Measurements from ENCODE around the gene ACAP1.

The ACAP1 gene

GRCh38 chr17:7336240-7337175 lies at the start of gene ACAP1:
Gene ACAP1 (plus strand): TSS chr17:7336529. CDS start chr17:7336735, 206 bp downstream.
- DNase-seq: no peak

- no peak for DNase-seq
These were observed 46.9 kb upstream of the ACAP1 start for GRCh38 chr17:7289256-7290032.

- no peak for DNase-seq
These were observed 46.2 kb upstream of the ACAP1 start for GRCh38 chr17:7290166-7290565.

- DNase-seq: no peak
These were observed 45.6 kb upstream of the ACAP1 start for GRCh38 chr17:7290685-7291084.

- DNase-seq: no peak
These were observed 44.1 kb upstream of the ACAP1 start for GRCh38 chr17:7292194-7292593.

- DNase-seq: no peak
These were observed 43.6 kb upstream of the ACAP1 start for GRCh38 chr17:7292729-7293128.

- DNase-seq: no peak
These were observed 43.2 kb upstream of the ACAP1 start for GRCh38 chr17:7293159-7293558.

- peak; percentile 50 for DNase-seq
These were observed 42.3 kb upstream of the ACAP1 start for GRCh38 chr17:7293816-7294613.

- DNase-seq: peak; percentile 90
These were observed 41.6 kb upstream of the ACAP1 start, which contains the start of gene YBX2 for GRCh38 chr17:7294614-7295153. Gene YBX2 (minus strand): TSS chr17:7294639. CDS start chr17:7294500, 139 bp downstream.

GRCh38 chr17:7295230-7296180 lies 40.8 kb upstream of the ACAP1 start:
- no peak for DNase-seq

- peak; percentile 81 for DNase-seq
These were observed 40.0 kb upstream of the ACAP1 start for GRCh38 chr17:7296189-7296861.

- DNase-seq: no peak
These were observed 32.1 kb upstream of the ACAP1 start for GRCh38 chr17:7304179-7304578.

- peak; percentile 98 for DNase-seq
These were observed 29.2 kb upstream of the ACAP1 start, which contains the start of gene EIF5A for GRCh38 chr17:7306911-7307685. Gene EIF5A (plus strand): TSS chr17:7307628. CDS start chr17:7309636, 2,008 bp downstream.

GRCh38 chr17:7307686-7308624 lies 28.4 kb upstream of the ACAP1 start:
- DNase-seq: peak; percentile 65

- peak; percentile 80 for DNase-seq
These were observed 27.5 kb upstream of the ACAP1 start for GRCh38 chr17:7308625-7309433.

- no peak for DNase-seq
These were observed 26.7 kb upstream of the ACAP1 start for GRCh38 chr17:7309628-7310027.

- no peak for DNase-seq
These were observed 25.1 kb upstream of the ACAP1 start for GRCh38 chr17:7311110-7311705.
